ENCODE results near the gene VEGFB. TPM values are rescaled to one million over a fixed set of nuclear protein-coding genes. Genes with fewer than 3 reads are reported as not detected.

Gene VEGFB
- total RNA-seq, 4 donors from 2014 or later, result 33.6 to 87.5 (median 58.2) TPM

GRCh38 chr11:64218628-64219353, 15.6 kb upstream of the VEGFB start:
- Histone ChIP-seq H3K4me3 (no peak overlapping the region), H3K27me3 (no peaks in the 10 kb centered on the region), H3K9me3 (no peaks in the 10 kb centered on the region), H3K27ac (no peak overlapping the region), H3K36me3 (peaks cover 0 to 7% of the 10 kb centered on the region in 2 donors), H3K4me1 (peaks cover 4 to 20% of the 10 kb centered on the region in 2 donors)
- DNase-seq, result no peak
- TF ChIP-seq POLR2A (IDR thresholded peaks at IDR 0.05) (no peak), CTCF (IDR thresholded peaks at IDR 0.05 in 4 of 5, conservative IDR thresholded peaks at IDR 0.05 in 1 of 5) (no peak)
- in situ Hi-C loops (cut with MboI; ENCODE audit: low sequenced_read_pairs in 4 of 4) (no loop called here), intact Hi-C loops (cut with DNase I; ENCODE audit: low total_unique reads) (no loop called here)
- no peak for ATAC-seq

- Histone ChIP-seq H3K27me3 (no peaks in the 10 kb centered on the region), H3K4me3 (no peak overlapping the region), H3K4me1 (peaks cover 4 to 21% of the 10 kb centered on the region in 2 donors), H3K9me3 (no peaks in the 10 kb centered on the region), H3K27ac (no peak overlapping the region), H3K36me3 (peaks cover 0 to 7% of the 10 kb centered on the region in 2 donors)
- intact Hi-C loops (cut with DNase I; ENCODE audit: low total_unique reads), result no loop called here
- in situ Hi-C loops (cut with MboI; ENCODE audit: low sequenced_read_pairs in 4 of 4), result no loop called here
- ATAC-seq (no peak), DNase-seq (no peak)
- TF ChIP-seq POLR2A (IDR thresholded peaks at IDR 0.05) (no peak), CTCF (IDR thresholded peaks at IDR 0.05 in 4 of 5, conservative IDR thresholded peaks at IDR 0.05 in 1 of 5) (no peak)
Measured at GRCh38 chr11:64219354-64219684, 15.1 kb upstream of the VEGFB start.

DNA sequence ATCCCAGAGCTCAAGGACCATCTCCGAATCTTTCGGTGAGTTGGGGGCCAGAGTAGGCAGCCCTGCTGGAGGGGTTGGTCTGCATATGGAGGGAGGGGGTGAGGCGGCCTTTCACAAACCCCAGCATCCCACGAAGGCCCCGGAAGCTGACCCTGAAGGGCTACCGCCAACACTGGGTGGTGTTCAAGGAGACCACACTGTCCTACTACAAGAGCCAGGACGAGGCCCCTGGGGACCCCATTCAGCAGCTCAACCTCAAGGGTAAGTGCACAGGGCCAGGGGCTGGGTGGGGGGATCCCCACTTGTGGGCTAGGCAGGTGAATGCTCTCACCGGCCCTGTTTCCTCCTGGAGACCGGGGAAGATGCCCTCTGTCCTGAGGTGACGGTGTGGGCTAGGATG, 14.6 kb upstream of the VEGFB start:
- ATAC-seq (no peak), DNase-seq (no peak)
- no peak overlapping the region for H3K27ac ChIP-seq
- no peak overlapping the region for H3K4me3 ChIP-seq
- in situ Hi-C loops (cut with MboI; ENCODE audit: low sequenced_read_pairs in 4 of 4) (no loop called here), intact Hi-C loops (cut with DNase I; ENCODE audit: low total_unique reads) (no loop called here)
- H3K9me3 ChIP-seq, result no peaks in the 10 kb centered on the region
- H3K27me3 ChIP-seq, result no peaks in the 10 kb centered on the region
- peaks cover 0 to 7% of the 10 kb centered on the region in 2 donors for H3K36me3 ChIP-seq
- TF ChIP-seq POLR2A (IDR thresholded peaks at IDR 0.05) (no peak), CTCF (IDR thresholded peaks at IDR 0.05 in 4 of 5, conservative IDR thresholded peaks at IDR 0.05 in 1 of 5) (no peak)
- peaks cover 6 to 26% of the 10 kb centered on the region in 2 donors for H3K4me1 ChIP-seq

- intact Hi-C loops (cut with DNase I; ENCODE audit: low total_unique reads) (no loop called here), in situ Hi-C loops (cut with MboI; ENCODE audit: low sequenced_read_pairs in 4 of 4) (no loop called here)
- H3K36me3 ChIP-seq, result peaks cover 0 to 7% of the 10 kb centered on the region in 2 donors
- H3K9me3 ChIP-seq, result no peaks in the 10 kb centered on the region
- no peak for TF ChIP-seq POLR2A (IDR thresholded peaks at IDR 0.05)
- no peak for TF ChIP-seq CTCF (IDR thresholded peaks at IDR 0.05 in 4 of 5, conservative IDR thresholded peaks at IDR 0.05 in 1 of 5)
- no peaks in the 10 kb centered on the region for H3K27me3 ChIP-seq
- H3K4me1 ChIP-seq, result peaks cover 11 to 31% of the 10 kb centered on the region in 2 donors
- DNase-seq (no peak), ATAC-seq (no peak)
- no peak overlapping the region for H3K4me3 ChIP-seq
- no peak overlapping the region for H3K27ac ChIP-seq
Measured at GRCh38 chr11:64220271-64220670, 14.1 kb upstream of the VEGFB start.

DNA sequence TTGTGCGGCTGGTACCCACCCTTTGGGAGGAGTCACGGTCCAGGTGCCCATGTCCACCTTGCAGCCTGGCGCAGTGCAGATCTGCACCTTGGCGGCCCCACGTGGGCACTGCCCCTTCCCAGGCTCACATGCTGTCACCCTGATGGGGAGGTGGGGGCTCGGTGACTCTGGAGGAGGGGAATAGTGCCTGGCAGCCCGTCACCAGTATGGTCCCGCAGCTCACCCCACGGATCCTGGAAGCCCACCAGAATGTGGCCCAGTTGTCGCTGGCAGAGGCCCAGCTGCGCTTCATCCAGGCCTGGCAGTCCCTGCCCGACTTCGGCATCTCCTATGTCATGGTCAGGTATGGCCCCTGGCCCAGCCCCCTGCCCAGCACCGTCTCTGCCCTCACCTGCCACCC, 13.6 kb upstream of the VEGFB start:
- intact Hi-C loops (cut with DNase I; ENCODE audit: low total_unique reads), result no loop called here
- no peak for DNase-seq
- no peak for TF ChIP-seq CTCF (IDR thresholded peaks at IDR 0.05 in 4 of 5, conservative IDR thresholded peaks at IDR 0.05 in 1 of 5)
- no peak for TF ChIP-seq POLR2A (IDR thresholded peaks at IDR 0.05)
- no peak overlapping the region for H3K4me3 ChIP-seq
- peaks cover 15 to 35% of the 10 kb centered on the region in 2 donors for H3K4me1 ChIP-seq
- H3K27ac ChIP-seq, result peak overlapping the region in 1 of 4 donors; percentile 95
- peaks cover 0 to 7% of the 10 kb centered on the region in 2 donors for H3K36me3 ChIP-seq
- no peaks in the 10 kb centered on the region for H3K9me3 ChIP-seq
- no peaks in the 10 kb centered on the region for H3K27me3 ChIP-seq
- ATAC-seq, result no peak
- in situ Hi-C loops (cut with MboI; ENCODE audit: low sequenced_read_pairs in 4 of 4), result no loop called here

Measured in gastrocnemius medialis (tissue), 4 donors.